ENCODE measurements around the gene DAB2IP.

DAB2IP gene

DNA sequence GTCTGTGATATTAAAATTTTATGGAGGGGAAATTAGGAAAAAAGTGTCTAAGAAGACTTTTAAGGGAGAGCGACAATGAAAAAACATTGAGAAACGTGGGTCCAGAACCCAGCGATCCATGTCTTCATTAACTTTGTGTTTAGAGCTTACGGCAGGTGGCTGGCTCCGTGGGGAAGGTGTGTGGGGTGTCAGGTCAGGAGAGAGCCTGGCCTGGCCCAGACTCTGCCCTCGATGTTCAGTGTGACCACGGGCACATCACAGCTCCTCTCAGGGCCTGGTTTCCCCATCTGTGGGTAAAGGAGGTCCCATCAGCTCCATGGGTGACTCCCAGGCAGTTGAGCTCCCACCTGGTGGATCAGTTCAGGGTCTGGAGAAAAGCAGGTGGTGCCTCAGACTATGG is 22.1 kb downstream of the DAB2IP start:
- peaks cover 6% of the 10 kb centered on the region for H3K4me1 ChIP-seq (ENCODE audit: control insufficient read depth, insufficient read depth, low read length)
- no peaks in the 10 kb centered on the region for H3K9me3 ChIP-seq (ENCODE audit: control insufficient read depth, low read length)
- WGBS, 2 experiments: 95 to 96% methylated on average over 7 of the region's 7 CpGs
- peaks cover 5% of the 10 kb centered on the region for H3K36me3 ChIP-seq (ENCODE audit: control insufficient read depth, insufficient read depth, low read length)
- H3K4me3 ChIP-seq (ENCODE audit: insufficient read depth, low read depth, low read length): no peak overlapping the region
- H3K27me3 ChIP-seq (ENCODE audit: control insufficient read depth, insufficient read depth, low read length, poor library complexity, severe bottlenecking): no peaks in the 10 kb centered on the region
- no peak overlapping the region for H3K27ac ChIP-seq (ENCODE audit: insufficient read depth, low read depth, low read length, poor library complexity, severe bottlenecking)

DNA sequence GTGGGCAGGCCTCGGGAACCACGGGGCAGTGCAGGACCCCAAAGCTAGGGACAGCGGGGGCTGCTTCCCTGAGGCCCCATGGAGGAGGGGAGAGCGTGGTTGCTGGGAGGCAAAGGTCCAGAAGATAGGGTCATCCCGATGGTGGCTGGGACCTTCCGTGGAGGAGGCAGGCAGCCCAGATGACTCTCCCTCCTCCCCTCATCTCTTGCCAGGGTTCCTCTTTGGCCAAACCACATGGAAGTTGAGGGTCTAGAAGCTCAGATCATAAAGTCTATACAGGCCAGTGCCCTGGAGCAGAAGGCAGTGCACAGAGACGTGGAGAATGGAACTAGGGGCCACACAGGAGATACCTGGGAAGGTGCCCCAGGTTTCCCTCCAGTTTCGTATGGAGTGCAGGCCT is 22.6 kb downstream of the DAB2IP start:
- Histone ChIP-seq H3K36me3 (ENCODE audit: control insufficient read depth, insufficient read depth, low read length) (peaks cover 10% of the 10 kb centered on the region), H3K4me3 (ENCODE audit: insufficient read depth, low read depth, low read length) (no peak overlapping the region), H3K4me1 (ENCODE audit: control insufficient read depth, insufficient read depth, low read length) (peaks cover 6% of the 10 kb centered on the region), H3K27me3 (ENCODE audit: control insufficient read depth, insufficient read depth, low read length, poor library complexity, severe bottlenecking) (no peaks in the 10 kb centered on the region), H3K27ac (ENCODE audit: insufficient read depth, low read depth, low read length, poor library complexity, severe bottlenecking) (no peak overlapping the region), H3K9me3 (ENCODE audit: control insufficient read depth, low read length) (no peaks in the 10 kb centered on the region)
- 93 to 96% methylated on average over 8 of the region's 8 CpGs for WGBS, 2 experiments

DNA sequence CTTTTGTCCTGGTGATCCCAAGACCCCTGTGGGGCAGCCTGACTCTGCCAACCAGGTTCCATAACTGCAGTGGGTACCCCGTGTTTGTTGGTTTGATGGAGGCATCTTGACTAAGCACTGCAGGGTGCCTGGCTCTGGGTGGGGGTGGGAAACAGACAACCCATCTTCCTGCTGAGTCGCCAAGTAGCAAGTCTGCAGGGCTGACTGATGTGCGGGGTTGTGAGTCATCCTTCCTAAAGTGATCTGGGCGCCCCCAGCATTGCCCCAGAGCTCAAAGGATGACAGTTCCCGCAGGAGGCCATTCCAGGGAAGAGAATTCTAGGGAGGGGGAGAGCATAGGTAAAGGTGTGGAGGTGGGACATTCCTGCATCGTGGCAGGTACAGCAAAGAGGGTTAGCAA is 23.5 kb downstream of the DAB2IP start:
- H3K9me3 ChIP-seq (ENCODE audit: control insufficient read depth, low read length): no peaks in the 10 kb centered on the region
- 34 to 41% methylated on average over 6 of the region's 6 CpGs for WGBS, 2 experiments
- H3K36me3 ChIP-seq (ENCODE audit: control insufficient read depth, insufficient read depth, low read length): peaks cover 13% of the 10 kb centered on the region
- no peaks in the 10 kb centered on the region for H3K27me3 ChIP-seq (ENCODE audit: control insufficient read depth, insufficient read depth, low read length, poor library complexity, severe bottlenecking)
- no peak overlapping the region for H3K27ac ChIP-seq (ENCODE audit: insufficient read depth, low read depth, low read length, poor library complexity, severe bottlenecking)
- H3K4me1 ChIP-seq (ENCODE audit: control insufficient read depth, insufficient read depth, low read length): peaks cover 6% of the 10 kb centered on the region
- no peak overlapping the region for H3K4me3 ChIP-seq (ENCODE audit: insufficient read depth, low read depth, low read length)

DNA sequence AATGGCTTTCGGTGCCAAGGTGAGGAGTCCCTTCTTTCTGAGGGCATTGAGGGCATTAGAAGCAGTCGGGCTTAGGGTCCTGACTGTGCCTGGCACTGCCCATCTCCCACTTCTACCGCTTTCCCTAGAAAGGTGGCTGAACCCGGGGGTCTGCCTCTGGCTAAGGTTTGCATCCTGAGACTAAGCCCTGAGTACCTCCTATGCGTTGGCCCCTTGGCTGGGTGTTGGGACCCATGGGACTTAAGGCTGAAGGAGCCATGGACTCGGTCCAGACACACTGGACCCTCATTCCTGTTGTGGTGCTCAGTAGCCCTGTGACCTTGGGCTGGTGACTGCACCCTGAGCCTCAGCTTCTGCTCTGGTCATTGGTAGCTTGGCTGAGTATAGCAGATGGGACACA is 23.9 kb downstream of the DAB2IP start:
- Histone ChIP-seq H3K36me3 (ENCODE audit: control insufficient read depth, insufficient read depth, low read length) (peaks cover 13% of the 10 kb centered on the region), H3K27me3 (ENCODE audit: control insufficient read depth, insufficient read depth, low read length, poor library complexity, severe bottlenecking) (no peaks in the 10 kb centered on the region), H3K4me1 (ENCODE audit: control insufficient read depth, insufficient read depth, low read length) (peaks cover 6% of the 10 kb centered on the region), H3K27ac (ENCODE audit: insufficient read depth, low read depth, low read length, poor library complexity, severe bottlenecking) (no peak overlapping the region), H3K4me3 (ENCODE audit: insufficient read depth, low read depth, low read length) (no peak overlapping the region), H3K9me3 (ENCODE audit: control insufficient read depth, low read length) (no peaks in the 10 kb centered on the region)
- WGBS, 2 experiments: 92 to 93% methylated on average over 6 of the region's 6 CpGs

DNA sequence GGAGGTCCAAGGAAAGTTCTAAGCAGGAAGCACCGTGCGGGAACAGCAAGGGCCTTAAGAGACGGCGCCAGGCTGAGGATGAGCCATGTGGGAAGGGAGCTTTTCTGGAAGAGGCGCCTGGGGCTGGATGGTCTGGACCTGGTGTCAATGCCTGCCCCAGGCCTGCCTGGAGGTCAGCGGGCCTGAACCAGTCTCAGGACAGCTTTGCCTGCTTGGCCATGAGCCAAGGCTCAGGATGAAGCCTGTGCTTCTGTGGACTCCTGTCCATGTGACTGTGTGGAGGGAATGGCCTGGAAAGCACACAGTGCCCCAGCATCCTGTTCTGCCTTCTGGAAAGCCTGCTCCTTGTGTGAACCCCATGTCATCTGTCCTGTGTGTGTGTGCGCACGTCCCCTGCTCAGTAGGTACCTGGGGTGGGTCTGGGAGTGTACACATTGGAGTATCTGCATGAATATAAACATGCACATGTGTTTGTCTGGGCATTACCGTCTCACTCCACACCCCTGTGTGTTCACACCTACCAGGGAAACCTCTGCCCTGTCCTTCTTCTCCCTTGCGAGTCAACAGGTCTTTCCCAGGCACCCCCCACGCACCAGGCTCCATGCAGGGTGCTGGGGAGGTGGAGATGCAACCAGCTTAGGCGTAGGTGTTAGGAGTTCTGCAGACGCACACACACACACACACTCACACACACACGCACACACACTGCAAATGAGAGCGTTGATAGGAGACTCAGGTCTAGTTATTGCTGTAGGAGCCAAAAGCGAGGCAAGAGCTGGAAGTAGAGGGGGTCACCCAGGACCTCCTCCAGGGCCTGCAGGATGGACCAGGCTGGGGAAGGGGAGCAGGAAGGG is 24.8 kb downstream of the DAB2IP start:
- Histone ChIP-seq H3K4me3 (ENCODE audit: insufficient read depth, low read depth, low read length) (no peak overlapping the region), H3K4me1 (ENCODE audit: control insufficient read depth, insufficient read depth, low read length) (peaks cover 6% of the 10 kb centered on the region), H3K27me3 (ENCODE audit: control insufficient read depth, insufficient read depth, low read length, poor library complexity, severe bottlenecking) (no peaks in the 10 kb centered on the region), H3K27ac (ENCODE audit: insufficient read depth, low read depth, low read length, poor library complexity, severe bottlenecking) (no peak overlapping the region), H3K9me3 (ENCODE audit: control insufficient read depth, low read length) (no peaks in the 10 kb centered on the region), H3K36me3 (ENCODE audit: control insufficient read depth, insufficient read depth, low read length) (peaks cover 13% of the 10 kb centered on the region)
- WGBS, 2 experiments: 91 to 94% methylated on average over 15 to 16 of the region's 16 CpGs

DNA sequence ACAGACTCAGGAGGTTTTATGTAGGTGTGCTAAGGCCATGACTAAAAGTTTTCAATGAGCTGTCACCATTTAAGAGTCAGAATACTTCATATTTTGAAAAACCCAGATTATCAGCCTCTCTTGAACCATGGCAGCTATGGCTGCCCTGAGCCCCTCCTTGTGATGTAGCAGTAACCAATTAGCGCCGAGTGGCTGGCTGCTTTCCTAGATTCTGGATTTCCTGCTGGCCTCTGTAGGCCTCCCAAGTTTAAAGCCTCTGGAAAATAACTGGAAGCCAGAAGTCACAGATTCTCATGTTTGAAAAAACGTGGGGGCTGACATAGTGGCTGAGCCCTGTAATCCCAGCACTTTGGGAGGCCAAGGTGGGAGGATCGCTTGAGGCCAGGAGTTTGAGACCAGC is 25.5 kb downstream of the DAB2IP start:
- peaks cover 6% of the 10 kb centered on the region for H3K4me1 ChIP-seq (ENCODE audit: control insufficient read depth, insufficient read depth, low read length)

GRCh38 chr9:121678501-121679022 is 27.1 kb downstream of the DAB2IP start:
- peaks cover 13% of the 10 kb centered on the region for H3K36me3 ChIP-seq (ENCODE audit: control insufficient read depth, insufficient read depth, low read length)

More for the DNA sequence above, 25.5 kb downstream of the DAB2IP start:
- Histone ChIP-seq H3K9me3 (ENCODE audit: control insufficient read depth, low read length) (no peaks in the 10 kb centered on the region), H3K36me3 (ENCODE audit: control insufficient read depth, insufficient read depth, low read length) (peaks cover 13% of the 10 kb centered on the region), H3K4me3 (ENCODE audit: insufficient read depth, low read depth, low read length) (no peak overlapping the region), H3K27me3 (ENCODE audit: control insufficient read depth, insufficient read depth, low read length, poor library complexity, severe bottlenecking) (no peaks in the 10 kb centered on the region), H3K27ac (ENCODE audit: insufficient read depth, low read depth, low read length, poor library complexity, severe bottlenecking) (no peak overlapping the region)
- WGBS, 2 experiments: 95 to 96% methylated on average over 4 of the region's 4 CpGs

DNA sequence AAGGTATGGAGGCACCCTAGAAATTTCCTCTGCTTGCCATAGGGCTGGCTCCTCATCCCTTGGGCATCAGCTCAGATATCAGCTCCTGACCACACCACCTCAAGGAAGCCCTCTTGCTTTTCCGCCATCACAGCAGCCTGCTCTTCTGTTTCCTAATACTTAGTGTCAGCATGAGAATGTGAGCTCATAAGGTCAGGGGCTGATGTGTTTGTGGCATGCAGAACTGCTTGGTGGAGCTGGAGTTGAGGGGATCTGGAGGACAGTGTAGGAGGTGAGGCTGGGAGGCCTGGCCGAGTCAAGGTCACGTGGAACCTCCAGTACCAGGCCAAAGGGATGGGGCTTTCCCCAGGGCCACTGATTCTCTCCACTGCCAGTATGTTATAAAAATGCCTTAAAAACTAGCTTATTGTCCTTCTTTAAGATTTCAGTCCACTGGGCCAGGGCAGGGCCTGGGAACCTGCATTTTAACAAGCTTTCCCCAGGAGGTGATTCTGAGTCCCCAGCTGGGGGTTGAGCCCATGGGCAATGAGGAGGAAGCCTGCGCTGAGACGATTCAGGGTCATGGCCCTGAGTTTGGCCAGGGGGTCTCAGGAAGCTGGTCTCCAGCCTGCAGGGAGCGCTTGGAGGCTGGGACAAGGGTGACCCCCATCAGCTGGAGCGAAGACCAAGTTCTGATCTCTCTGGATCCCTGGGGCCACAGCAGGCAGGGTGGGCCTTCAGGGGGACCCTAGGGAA is 28.6 kb downstream of the DAB2IP start:
- Histone ChIP-seq H3K36me3 (ENCODE audit: control insufficient read depth, insufficient read depth, low read length) (peaks cover 13% of the 10 kb centered on the region), H3K9me3 (ENCODE audit: control insufficient read depth, low read length) (no peaks in the 10 kb centered on the region), H3K4me3 (ENCODE audit: insufficient read depth, low read depth, low read length) (no peak overlapping the region), H3K27ac (ENCODE audit: insufficient read depth, low read depth, low read length, poor library complexity, severe bottlenecking) (no peak overlapping the region), H3K27me3 (ENCODE audit: control insufficient read depth, insufficient read depth, low read length, poor library complexity, severe bottlenecking) (no peaks in the 10 kb centered on the region), H3K4me1 (ENCODE audit: control insufficient read depth, insufficient read depth, low read length) (no peaks in the 10 kb centered on the region)
- 94 to 96% methylated on average over 7 of the region's 7 CpGs for WGBS, 2 experiments

More at GRCh38 chr9:121678501-121679022, 27.1 kb downstream of the DAB2IP start:
- no peak overlapping the region for H3K4me3 ChIP-seq (ENCODE audit: insufficient read depth, low read depth, low read length)
- WGBS, 2 experiments: 95% methylated on average over 22 of the region's 22 CpGs
- H3K4me1 ChIP-seq (ENCODE audit: control insufficient read depth, insufficient read depth, low read length): peaks cover 6% of the 10 kb centered on the region
- H3K27ac ChIP-seq (ENCODE audit: insufficient read depth, low read depth, low read length, poor library complexity, severe bottlenecking): no peak overlapping the region
- H3K27me3 ChIP-seq (ENCODE audit: control insufficient read depth, insufficient read depth, low read length, poor library complexity, severe bottlenecking): no peaks in the 10 kb centered on the region
- no peaks in the 10 kb centered on the region for H3K9me3 ChIP-seq (ENCODE audit: control insufficient read depth, low read length)

GRCh38 chr9:121681404-121681803 is 30.0 kb downstream of the DAB2IP start:
- no peak overlapping the region for H3K4me3 ChIP-seq (ENCODE audit: insufficient read depth, low read depth, low read length)
- no peaks in the 10 kb centered on the region for H3K4me1 ChIP-seq (ENCODE audit: control insufficient read depth, insufficient read depth, low read length)
- 92 to 95% methylated on average over 7 of the region's 7 CpGs for WGBS, 2 experiments
- peaks cover 13% of the 10 kb centered on the region for H3K36me3 ChIP-seq (ENCODE audit: control insufficient read depth, insufficient read depth, low read length)
- H3K27ac ChIP-seq (ENCODE audit: insufficient read depth, low read depth, low read length, poor library complexity, severe bottlenecking): no peak overlapping the region
- H3K27me3 ChIP-seq (ENCODE audit: control insufficient read depth, insufficient read depth, low read length, poor library complexity, severe bottlenecking): no peaks in the 10 kb centered on the region
- H3K9me3 ChIP-seq (ENCODE audit: control insufficient read depth, low read length): no peaks in the 10 kb centered on the region

- Histone ChIP-seq H3K4me1 (ENCODE audit: control insufficient read depth, insufficient read depth, low read length) (no peaks in the 10 kb centered on the region), H3K4me3 (ENCODE audit: insufficient read depth, low read depth, low read length) (no peak overlapping the region), H3K27me3 (ENCODE audit: control insufficient read depth, insufficient read depth, low read length, poor library complexity, severe bottlenecking) (no peaks in the 10 kb centered on the region), H3K27ac (ENCODE audit: insufficient read depth, low read depth, low read length, poor library complexity, severe bottlenecking) (no peak overlapping the region), H3K9me3 (ENCODE audit: control insufficient read depth, low read length) (no peaks in the 10 kb centered on the region), H3K36me3 (ENCODE audit: control insufficient read depth, insufficient read depth, low read length) (peaks cover 13% of the 10 kb centered on the region)
- 85 to 88% methylated on average over 6 of the region's 6 CpGs for WGBS, 2 experiments
These were observed 30.8 kb downstream of the DAB2IP start for GRCh38 chr9:121682201-121682600.

All from ectodermal cell (in vitro differentiated cells).